HepG2 (cell line): Measurements from ENCODE around the gene HSPB6. TPM values are rescaled to one million over a fixed set of nuclear protein-coding genes. Genes with fewer than 3 reads are reported as not detected.
A peak's percentile ranks its signal among the peaks of the same experiment; 100 is the strongest.

ENCODE experiments used
- ARID4A ChIP-seq: sonication (generic); formaldehyde crosslinking; IDR thresholded peaks from 2 replicates; pipeline ENCODE4 v1.5.0; 2020; ENCODE audit warnings: mild to moderate bottlenecking, missing genetic modification reagents, borderline replicate concordance
- ATF1 ChIP-seq: IDR thresholded peaks from 2 replicates; pipeline ENCODE4 v1.6.1; 2016; ENCODE audit warnings: mild to moderate bottlenecking, control low read depth
- E2F1 ChIP-seq: sonication (generic); formaldehyde crosslinking; IDR thresholded peaks from 2 replicates; pipeline ENCODE4 v1.5.0; 2020; ENCODE audit warnings: missing genetic modification reagents
- KLF9 ChIP-seq: IDR thresholded peaks from 2 replicates; pipeline ENCODE4 v1.6.1; 2016; ENCODE audit warnings: low read depth
- MXD4 ChIP-seq: IDR thresholded peaks from 2 replicates; pipeline ENCODE4 v1.6.1; 2016; ENCODE audit warnings: mild to moderate bottlenecking, missing biosample characterization, missing genetic modification reagents
- TAF1 ChIP-seq: sonication (generic); formaldehyde crosslinking; IDR thresholded peaks from 2 replicates; pipeline ENCODE4 v1.4.0; 2020; ENCODE audit warnings: missing genetic modification reagents
- TFDP1 ChIP-seq: IDR thresholded peaks from 2 replicates; pipeline ENCODE4 v1.6.1; 2016; ENCODE audit warnings: missing compliant biosample characterization, missing genetic modification reagents, borderline replicate concordance
- YEATS2 ChIP-seq: sonication (generic); formaldehyde crosslinking; IDR thresholded peaks from 2 replicates; pipeline ENCODE4 v1.4.0; 2020; ENCODE audit warnings: missing genetic modification reagents, borderline replicate concordance
- YEATS4 ChIP-seq: sonication (generic); formaldehyde crosslinking; IDR thresholded peaks from 2 replicates; pipeline ENCODE4 v1.4.0; 2020; ENCODE audit warnings: missing genetic modification reagents, borderline replicate concordance
- ZNF230 ChIP-seq: sonication (generic); formaldehyde crosslinking; IDR thresholded peaks from 2 replicates; pipeline ENCODE4 v1.4.0; 2020; ENCODE audit warnings: mild to moderate bottlenecking, missing genetic modification reagents
- ZNF280B ChIP-seq: sonication (generic); formaldehyde crosslinking; IDR thresholded peaks from 2 replicates; pipeline ENCODE4 v1.5.0; 2020; ENCODE audit warnings: missing genetic modification reagents, mild to moderate bottlenecking, borderline replicate concordance
- ZNF280D ChIP-seq: sonication (generic); formaldehyde crosslinking; IDR thresholded peaks from 2 replicates; pipeline ENCODE4 v1.5.1; 2020; ENCODE audit warnings: mild to moderate bottlenecking, missing genetic modification reagents
- ZNF530 ChIP-seq: sonication (generic); formaldehyde crosslinking; IDR thresholded peaks from 2 replicates; pipeline ENCODE4 v1.5.0; 2020; ENCODE audit warnings: low read depth, mild to moderate bottlenecking, missing genetic modification reagents
- ZNF800 ChIP-seq: sonication (generic); formaldehyde crosslinking; IDR thresholded peaks from 2 replicates; pipeline ENCODE4 v1.4.0; 2020; ENCODE audit warnings: missing genetic modification reagents
- polyA plus RNA-seq, 8 experiments: library from polyadenylated mRNA; depleted of rRNA in 3 of 8; stranded (reverse) in 7 of 8; unstranded in 1 of 8; fragments of >200 nt; fragmentation: Illumina TruSeq in 4 of 8; extraction: Trizol in 4 of 8; gene quantifications; 2 replicates each; pipeline versions ENCODE4 v1.2.1 to v1.2.3, GENCODE V29; 2011 to 2016; ENCODE audit warnings: low read depth in 4 of 8, missing spikeins in 1 of 8, mixed read lengths in 1 of 8; ENCODE audit not compliant: insufficient read depth in 1 of 8
- total RNA-seq, 5 experiments: library from RNA; depleted of rRNA; stranded (reverse); fragments of >200 nt; fragmentation: Illumina TruSeq; extraction: Trizol; gene quantifications; 2 replicates each; pipeline ENCODE4 v1.2.3, GENCODE V29; 2016; ENCODE audit warnings: low read depth in 1 of 5

The HSPB6 gene
- total and polyA plus RNA-seq, 2 of the 13 experiments (the other 11 are each of a cell fraction or from before 2014, with no cell fraction given): 0.18 TPM; not detected in 1

DNA sequence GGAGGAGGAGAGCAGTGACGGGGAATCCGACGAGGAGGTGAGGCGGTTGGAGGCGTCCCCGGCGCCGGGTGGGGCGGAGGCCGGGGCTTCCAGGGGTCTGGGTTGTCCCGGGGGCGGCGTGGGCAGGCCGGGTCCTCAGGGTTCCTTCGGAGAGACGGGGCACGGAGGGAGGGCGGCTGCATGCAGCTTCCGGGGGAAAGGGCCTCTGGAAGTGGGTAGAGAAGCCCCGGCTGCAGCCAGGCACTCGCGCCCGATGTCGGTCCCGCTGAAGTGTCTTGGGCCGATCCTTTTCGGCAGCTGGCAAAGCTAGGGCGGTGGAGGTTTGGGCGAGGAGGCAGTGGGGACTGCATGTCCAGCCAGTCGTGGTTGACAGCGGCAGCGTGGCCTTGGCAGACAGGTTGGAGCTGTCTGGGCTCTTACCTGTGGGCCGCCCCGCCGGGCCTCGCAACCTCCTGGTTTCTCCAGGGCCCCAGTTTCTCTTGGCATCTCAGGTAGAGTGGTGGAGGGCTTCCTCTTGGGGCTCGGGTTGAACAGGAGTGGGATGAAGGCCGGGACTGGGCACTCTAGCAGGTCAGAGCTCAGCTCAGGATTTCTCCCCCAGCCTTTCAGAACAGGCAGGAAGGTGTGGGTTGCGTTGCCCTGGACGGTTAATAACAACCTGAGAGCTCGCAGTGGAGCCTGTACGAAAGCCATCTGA lies 38.3 kb downstream of the HSPB6 start (continued):
- TF ChIP-seq ARID4A (peak; percentile 68), ZNF230 (CRISPR knock-in tag) (no peak), MXD4 (CRISPR knock-in tag) (no peak), ZNF280D (CRISPR knock-in tag) (0 out of 2 replicates have a peak, but pooled peaks have one; percentile 37), ATF1 (CRISPR knock-in tag) (no peak), TAF1 (peak; percentile 8; the same call in 1 of the 2 replicates), ZNF280B (CRISPR knock-in tag) (peak; percentile 26; the same call in 1 of the 2 replicates), TFDP1 (CRISPR knock-in tag) (no peak), YEATS2 (CRISPR knock-in tag) (no peak), KLF9 (no peak), YEATS4 (CRISPR knock-in tag) (no peak), E2F1 (no peak), ZNF530 (CRISPR knock-in tag) (no peak), ZNF800 (CRISPR knock-in tag) (no peak)
